ENCODE results near the gene AP4E1. TPM values are rescaled to one million over a fixed set of nuclear protein-coding genes. Genes with fewer than 3 reads are reported as not detected.

Gene AP4E1
- total RNA-seq (9.8 and 10.1 TPM in 2 replicates), polyA plus RNA-seq (0.96 and 1.6 TPM in 2 replicates), polyA minus RNA-seq (3.8 and 4.4 TPM in 2 replicates), Bru-seq, nascent RNA (percentile 77 among the genes with signal in this experiment), BruChase-seq, experiment 1, labeled RNA remaining after a 6-hour chase (percentile 68 among the genes with signal in this experiment), BruChase-seq, experiment 2, labeled RNA remaining after a 2-hour chase (percentile 72 among the genes with signal in this experiment)
- polyA plus RNA-seq (2011; cell fraction: cytosol; rRNA removed): 1.5 and 1.7 TPM in 2 replicates
- 2.5 and 3.9 TPM in 2 replicates for polyA plus RNA-seq (2011; cell fraction: nucleus; rRNA removed)
- polyA plus RNA-seq (2012): 3.7 and 5.7 TPM in 2 replicates
- polyA minus RNA-seq (2011; cell fraction: cytosol; rRNA and poly(A)+ RNA removed): 8.3 TPM
- polyA minus RNA-seq (2011; cell fraction: nucleus; rRNA and poly(A)+ RNA removed): 5.5 and 8.2 TPM in 2 replicates
- long read RNA-seq, full-length matches to known transcripts: 5 of 16 reads
- long read RNA-seq, partial matches to known transcripts: 2 of 16 reads
- long read RNA-seq, other reads (novel, unspliced or antisense): 9 of 16 reads

GRCh38 chr15:50908209-50909009 lies at the start of gene AP4E1:
Gene AP4E1 (plus strand): TSS chr15:50908683. CDS start chr15:50908779, 96 bp downstream.
- peak within 1 kb of the TSS; percentile 95 to 99 (median 96) for H3K4me3 ChIP-seq (replicated peaks in 1 of 3; ENCODE audit: insufficient read depth in 1 of 3, low read depth in 1 of 3, low read length in 3 of 3)
- H2AFZ ChIP-seq (ENCODE audit: low read depth, low read length): peak within 1 kb of the TSS; percentile 99
- peak within 1 kb of the TSS; percentile 76 for H3K27ac ChIP-seq (ENCODE audit: insufficient read depth, low read depth, low read length)
- ChIA-PET CTCF (interaction anchor here (0.5 to 1.9 kb wide), 15 partner anchors 23 to 1673 kb away, joined by 3 to 10 read pairs (median 3); no protein-coding TSS in a partner anchor), POLR2A (no interaction called here)
- peaks cover 6% of the 10 kb centered on the region for H3K79me2 ChIP-seq (ENCODE audit: control insufficient read depth, insufficient read depth, low read length)
- H3K36me3 ChIP-seq (ENCODE audit: control insufficient read depth in 2 of 2, extremely low read depth in 1 of 2, insufficient read depth in 2 of 2, low read length in 2 of 2): peaks cover 2 to 6% of the 10 kb centered on the region in 2 experiments
- no peaks in the 10 kb centered on the region for H4K20me1 ChIP-seq (replicated peaks; ENCODE audit: control insufficient read depth, extremely low read depth, insufficient read depth, low read length)
- H3K9me3 ChIP-seq (replicated peaks; ENCODE audit: control insufficient read depth, insufficient read depth, low read length): no peaks in the 10 kb centered on the region
- FAIRE-seq (peak; percentile 82), DNase-seq (ENCODE audit: low read depth, low spot score) (peak; percentile 96)
- BruUV-seq (replicated peaks): TSS peak; percentile 62
- no peaks in the 10 kb centered on the region for H3K27me3 ChIP-seq (ENCODE audit: control insufficient read depth in 2 of 2, insufficient read depth in 2 of 2, low read length in 2 of 2)
- H3K4me1 ChIP-seq (ENCODE audit: control insufficient read depth, extremely low read depth, insufficient read depth, low read length): peaks cover 10% of the 10 kb centered on the region
- TF ChIP-seq, protein P1, sequence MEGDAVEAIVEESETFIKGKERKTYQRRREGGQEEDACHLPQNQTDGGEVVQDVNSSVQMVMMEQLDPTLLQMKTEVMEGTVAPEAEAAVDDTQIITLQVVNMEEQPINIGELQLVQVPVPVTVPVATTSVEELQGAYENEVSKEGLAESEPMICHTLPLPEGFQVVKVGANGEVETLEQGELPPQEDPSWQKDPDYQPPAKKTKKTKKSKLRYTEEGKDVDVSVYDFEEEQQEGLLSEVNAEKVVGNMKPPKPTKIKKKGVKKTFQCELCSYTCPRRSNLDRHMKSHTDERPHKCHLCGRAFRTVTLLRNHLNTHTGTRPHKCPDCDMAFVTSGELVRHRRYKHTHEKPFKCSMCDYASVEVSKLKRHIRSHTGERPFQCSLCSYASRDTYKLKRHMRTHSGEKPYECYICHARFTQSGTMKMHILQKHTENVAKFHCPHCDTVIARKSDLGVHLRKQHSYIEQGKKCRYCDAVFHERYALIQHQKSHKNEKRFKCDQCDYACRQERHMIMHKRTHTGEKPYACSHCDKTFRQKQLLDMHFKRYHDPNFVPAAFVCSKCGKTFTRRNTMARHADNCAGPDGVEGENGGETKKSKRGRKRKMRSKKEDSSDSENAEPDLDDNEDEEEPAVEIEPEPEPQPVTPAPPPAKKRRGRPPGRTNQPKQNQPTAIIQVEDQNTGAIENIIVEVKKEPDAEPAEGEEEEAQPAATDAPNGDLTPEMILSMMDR (IDR thresholded peaks at IDR 0.05; ENCODE audit: extremely low read depth in 1 of 2, insufficient read depth in 1 of 2, low read depth in 1 of 2, low read length in 2 of 2): peak; percentile 87 to 90
- TF ChIP-seq GATA2 (IDR thresholded peaks at IDR 0.05; ENCODE audit: insufficient read depth, insufficient read length, low read depth, low read length) (no peak), MYC (IDR thresholded peaks at IDR 0.05; ENCODE audit: low read depth, low read length) (no peak), POLR2AphosphoS5 (IDR thresholded peaks at IDR 0.05; ENCODE audit: insufficient read depth, low read depth, low read length) (peak; percentile 63), POLR2A (IDR thresholded peaks at IDR 0.05; ENCODE audit: low read depth, low read length) (peak; percentile 14), MAX (IDR thresholded peaks at IDR 0.05; ENCODE audit: insufficient read depth, insufficient read length) (no peak), JUN (IDR thresholded peaks at IDR 0.05; ENCODE audit: borderline replicate concordance, insufficient read depth, insufficient read length, low read depth) (no peak), FOS (IDR thresholded peaks at IDR 0.05; ENCODE audit: borderline replicate concordance, insufficient read depth, low read length) (no peak), EZH2 (IDR thresholded peaks at IDR 0.05; ENCODE audit: borderline replicate concordance, low read depth, low read length, severe bottlenecking) (no peak)
- no peaks in the 10 kb centered on the region for H3K9me1 ChIP-seq (replicated peaks; ENCODE audit: control insufficient read depth, extremely low read depth, insufficient read depth, low read length)
- dilution Hi-C loops (cut with MboI; ENCODE audit: extremely low pct_ligation_motif_present, low sequenced_read_pairs) (no loop called here), intact Hi-C loops (cut with micrococcal nuclease) (loop anchor here (1.0 to 10.0 kb wide), 9 partner anchors 23 to 904 kb away; no protein-coding TSS in a partner anchor)
- peak within 1 kb of the TSS; percentile 85 for H3K9ac ChIP-seq (replicated peaks; ENCODE audit: extremely low read depth, insufficient read depth, low read length)
- peak within 1 kb of the TSS; percentile 99 for H3K4me2 ChIP-seq (ENCODE audit: insufficient read depth, low read length)

Measured in endothelial cell of umbilical vein (primary cell).